HTERT RPE-1 (cell line): Measurements from ENCODE around the gene OCEL1.
"Not testable (repeated sequence)": the region's sequence is repeated elsewhere in the genome, so short reads cannot be mapped to it uniquely, and the experiment has no call there.

ENCODE experiments used
- in situ Hi-C: fragments of 300-500 bp; cut with MboI; formaldehyde crosslinking; loops from 4 replicates; pipeline ENCODE4 v1.14.3; 2020; ENCODE audit warnings: low sequenced_read_pairs

Gene OCEL1

GRCh38 chr19:17260842-17261325 lies 34.9 kb downstream of the OCEL1 start:
- in situ Hi-C loops: no loop called here

- in situ Hi-C loops: no loop called here
These were observed 36.5 kb downstream of the OCEL1 start for GRCh38 chr19:17262557-17262956.

GRCh38 chr19:17263712-17264640 lies 38.0 kb downstream of the OCEL1 start:
- in situ Hi-C loops: no loop called here

- in situ Hi-C loops: no loop called here
These were observed 38.6 kb downstream of the OCEL1 start, which contains the start of gene USHBP1 for GRCh38 chr19:17264641-17264979. USHBP1 (minus strand) TSS chr19:17264745; CDS start chr19:17264299, 446 bp downstream.

- in situ Hi-C loops: no loop called here
These were observed 40.0 kb downstream of the OCEL1 start for GRCh38 chr19:17266026-17266425.

GRCh38 chr19:17266589-17266974 lies 40.6 kb downstream of the OCEL1 start:
- in situ Hi-C loops: no loop called here

GRCh38 chr19:17266975-17267788 lies 41.2 kb downstream of the OCEL1 start, which contains the start of gene BABAM1:
BABAM1 (plus strand) TSS chr19:17267443; CDS start chr19:17268807, 1,364 bp downstream.
- in situ Hi-C loops: no loop called here

GRCh38 chr19:17268754-17269153 lies 42.7 kb downstream of the OCEL1 start:
- in situ Hi-C loops: no loop called here

- in situ Hi-C loops: not testable (repeated sequence)
These were observed 48.9 kb downstream of the OCEL1 start for GRCh38 chr19:17274892-17275291.

- in situ Hi-C loops: no loop called here
These were observed 49.6 kb downstream of the OCEL1 start for GRCh38 chr19:17275441-17276175.
